Left renal pelvis (tissue), 4 donors: ENCODE results near the gene CHRNA9. TPM values are rescaled to one million over a fixed set of nuclear protein-coding genes. Genes with fewer than 3 reads are reported as not detected.

Experiments
- DNase-seq, 4 donors: peaks; one replicate each; pipeline ENCODE4 v3.0.0-alpha.2; 2013; ENCODE audit warnings: low read depth in 4 of 4, low spot score in 3 of 4
- polyA plus RNA-seq, 4 donors: library from polyadenylated mRNA; unstranded; fragments of 120-200 nt; gene quantifications; one replicate each; pipeline ENCODE4 v1.2.1, GENCODE V29; 2013; ENCODE audit not compliant: insufficient read length in 4 of 4

The CHRNA9 gene
- polyA plus RNA-seq, 4 donors: 0.19 to 1.8 (median 1.3) TPM

DNA sequence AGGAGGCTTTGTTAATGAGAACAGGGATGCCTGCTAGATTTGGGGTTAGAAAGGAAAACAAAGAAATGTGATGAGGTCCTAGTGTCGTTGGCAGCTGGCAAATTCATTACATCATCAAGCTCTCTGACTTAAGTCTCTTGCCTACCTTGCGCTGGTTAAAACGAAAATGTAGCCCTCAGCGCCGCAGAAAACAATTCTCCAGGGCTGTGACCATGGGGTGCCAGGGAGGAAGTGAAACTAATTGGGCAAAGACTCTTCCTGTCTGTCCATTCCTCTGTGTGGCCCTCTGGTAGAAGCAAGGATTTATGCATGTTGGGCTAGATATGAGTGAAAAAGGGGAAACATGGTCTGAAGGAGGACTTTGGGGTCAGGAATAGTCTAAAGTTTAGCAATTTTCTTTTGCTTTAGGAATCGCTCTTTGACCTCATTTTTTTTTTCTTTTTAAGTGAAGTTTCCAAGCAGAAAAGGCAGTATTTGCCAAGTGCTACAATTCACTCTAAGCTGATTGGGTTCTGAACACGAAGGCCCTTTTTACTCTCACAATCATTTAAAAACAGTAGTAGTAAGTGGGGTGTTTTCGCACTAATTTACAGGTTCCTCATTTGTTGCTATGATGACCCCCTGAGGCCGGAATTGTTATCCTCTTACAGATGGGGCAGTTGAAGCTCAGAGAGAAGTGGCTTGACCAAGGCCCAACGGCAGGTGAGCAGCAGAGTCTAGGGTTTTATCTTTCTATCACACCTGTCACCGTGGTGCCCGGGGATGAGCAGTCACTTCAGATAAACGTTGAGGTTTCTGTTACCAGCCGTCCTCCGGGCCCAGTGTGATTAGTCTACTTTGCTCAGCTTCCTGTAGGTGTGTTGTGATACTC, 27.3 kb upstream of the CHRNA9 start:
- no peak for DNase-seq

DNA sequence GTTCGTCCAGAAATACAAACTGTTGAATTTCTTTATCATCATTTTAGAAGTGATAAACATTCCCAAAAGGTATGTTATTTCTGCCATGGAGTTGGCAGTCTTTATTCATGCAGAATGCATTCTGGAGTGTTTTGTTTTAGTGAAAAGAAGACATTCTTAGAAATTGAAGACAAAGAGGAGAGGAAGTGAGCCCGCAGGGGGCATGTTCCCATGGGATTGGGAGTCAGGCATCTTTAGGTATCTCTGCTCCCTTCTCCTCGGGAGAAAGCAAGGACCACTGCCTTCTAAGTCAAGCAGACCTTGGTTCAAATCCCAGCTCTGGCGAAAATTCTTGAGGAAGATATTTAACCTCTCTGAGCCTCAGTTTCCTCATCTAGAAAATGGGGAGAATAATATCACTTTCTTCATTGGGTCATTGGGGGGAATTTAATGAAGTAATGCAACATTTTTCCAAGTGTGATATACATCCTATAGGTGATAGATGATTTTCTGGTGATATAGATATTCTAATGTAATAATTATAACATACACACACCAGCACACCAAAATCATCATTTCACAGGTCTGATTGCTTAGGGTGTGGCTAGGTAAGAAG, 26.5 kb upstream of the CHRNA9 start:
- no peak for DNase-seq

DNA sequence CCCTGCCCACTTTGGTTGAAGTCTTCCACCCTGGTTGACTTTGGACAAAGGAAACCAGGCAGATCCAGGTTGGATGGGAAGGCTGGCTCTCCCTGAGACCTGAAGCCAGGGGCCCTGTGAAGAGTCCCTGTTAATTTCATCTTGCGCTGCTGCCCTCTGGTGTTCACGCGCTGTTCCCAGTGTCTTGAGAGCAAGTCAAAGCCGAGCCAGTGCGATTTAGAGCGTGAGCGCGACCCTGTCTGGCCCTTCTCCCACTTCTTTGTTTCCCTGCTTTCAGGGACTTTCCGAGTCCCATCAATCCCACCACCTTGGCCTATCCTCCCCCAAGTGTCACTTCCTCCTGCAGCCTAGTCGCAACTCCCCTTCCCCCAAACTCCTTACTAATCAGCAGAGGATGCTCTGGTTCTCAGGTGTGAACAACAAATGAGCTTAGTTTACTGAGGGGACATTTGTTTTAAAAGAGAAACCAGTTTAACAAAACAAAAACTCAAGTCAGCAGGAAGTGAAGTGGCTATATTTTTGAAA, 25.8 kb upstream of the CHRNA9 start:
- DNase-seq: peak; percentile 75 to 88 (median 79)

DNA sequence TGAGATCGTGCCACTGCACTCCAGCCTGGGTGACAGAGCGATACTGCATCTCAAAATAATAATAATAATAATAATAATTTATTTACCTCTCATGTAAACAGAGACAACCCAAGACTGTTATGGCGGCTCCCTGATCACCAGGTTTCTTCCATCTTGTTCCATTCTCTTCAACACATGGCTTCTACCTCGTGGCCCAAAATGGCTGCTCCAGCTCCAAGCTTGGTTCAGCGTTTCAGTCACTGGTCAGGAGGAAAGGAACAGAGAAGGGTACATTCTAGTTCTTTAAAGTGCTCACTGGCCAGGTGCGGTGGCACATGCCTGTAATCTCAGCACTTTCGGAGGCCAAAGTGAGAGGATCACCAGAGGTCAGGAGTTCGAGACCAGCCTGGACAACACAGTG, 24.9 kb upstream of the CHRNA9 start:
- no peak for DNase-seq

GRCh38 chr4:40311811-40312346, 23.3 kb upstream of the CHRNA9 start:
- DNase-seq: no peak

DNA sequence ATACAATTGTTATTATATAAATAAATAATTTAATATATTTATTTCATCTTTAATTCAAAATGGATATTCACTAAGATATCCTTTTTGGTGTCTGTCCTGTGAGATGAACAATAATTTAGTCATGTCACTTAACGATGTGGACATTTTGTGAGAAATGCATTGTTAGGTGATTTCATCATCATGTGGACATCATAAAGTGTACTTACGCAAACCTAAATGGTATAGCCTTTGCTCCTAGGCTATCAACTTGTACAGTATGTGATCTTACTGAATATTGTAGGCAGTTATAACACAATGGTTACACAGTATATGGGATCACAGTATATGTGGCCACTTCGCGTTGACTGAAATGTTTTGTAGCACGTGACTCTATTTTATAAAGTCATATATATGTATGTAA, 20.2 kb upstream of the CHRNA9 start:
- no peak for DNase-seq

DNA sequence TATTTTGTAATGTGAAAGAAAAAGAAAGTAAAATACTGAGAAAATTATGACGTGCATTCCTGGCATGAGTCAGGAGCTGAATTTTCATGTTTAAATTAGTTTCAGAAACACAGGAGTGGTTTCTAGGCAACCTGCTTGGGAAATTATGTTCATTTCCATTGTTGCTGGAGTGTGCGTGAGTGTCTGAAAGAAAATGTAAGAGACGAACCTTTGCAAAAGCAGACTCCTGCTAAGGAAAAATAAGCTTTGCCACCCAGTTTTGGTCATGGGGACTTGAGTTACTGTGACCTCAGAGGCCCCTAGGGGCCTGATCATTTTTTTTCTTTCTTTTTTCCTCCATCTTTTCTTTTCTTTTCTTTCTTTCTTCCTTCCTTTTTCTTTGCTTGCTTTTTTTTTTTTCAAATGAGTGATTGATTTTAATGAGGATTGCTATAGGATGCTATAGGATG, 18.8 kb upstream of the CHRNA9 start:
- no peak for DNase-seq

- peak in 2 of 4 donors; percentile 48 to 53 for DNase-seq
Measured at GRCh38 chr4:40316782-40317635, 18.1 kb upstream of the CHRNA9 start.

DNA sequence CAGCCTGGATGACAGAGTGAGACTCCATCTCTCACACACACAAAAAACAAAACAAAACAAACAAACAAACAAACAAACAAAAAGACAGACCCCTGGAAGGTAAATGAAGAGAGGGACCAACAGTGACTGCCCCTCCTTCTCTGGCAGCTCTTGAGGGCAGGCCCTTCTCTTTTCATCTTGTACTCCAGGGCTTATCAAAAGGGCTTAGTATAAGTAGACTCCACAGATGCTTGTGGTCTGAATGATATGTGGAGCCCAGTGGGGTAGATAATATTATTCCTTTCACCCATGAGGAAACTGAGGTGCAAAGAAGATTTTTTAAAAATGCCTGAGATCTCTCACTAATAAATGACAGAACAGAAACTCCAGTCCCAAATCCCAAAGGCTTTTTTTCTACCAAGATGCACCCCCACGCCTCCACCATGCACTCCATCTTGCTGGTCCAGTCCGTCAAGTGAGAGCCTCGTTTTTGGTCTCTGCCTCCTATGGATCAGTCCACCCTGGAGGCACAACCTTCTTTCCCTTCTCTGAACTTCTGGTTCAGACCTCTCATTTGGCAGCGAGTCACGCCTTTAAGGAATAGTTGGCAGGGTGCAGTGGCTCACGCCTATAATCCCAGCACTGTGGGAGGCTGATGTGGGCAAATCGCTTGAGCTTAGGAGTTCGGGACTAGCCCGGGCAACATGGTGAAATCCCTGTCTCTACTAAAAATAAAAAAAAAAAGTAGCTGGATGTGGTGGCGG, 17.0 kb upstream of the CHRNA9 start:
- DNase-seq: no peak

DNA sequence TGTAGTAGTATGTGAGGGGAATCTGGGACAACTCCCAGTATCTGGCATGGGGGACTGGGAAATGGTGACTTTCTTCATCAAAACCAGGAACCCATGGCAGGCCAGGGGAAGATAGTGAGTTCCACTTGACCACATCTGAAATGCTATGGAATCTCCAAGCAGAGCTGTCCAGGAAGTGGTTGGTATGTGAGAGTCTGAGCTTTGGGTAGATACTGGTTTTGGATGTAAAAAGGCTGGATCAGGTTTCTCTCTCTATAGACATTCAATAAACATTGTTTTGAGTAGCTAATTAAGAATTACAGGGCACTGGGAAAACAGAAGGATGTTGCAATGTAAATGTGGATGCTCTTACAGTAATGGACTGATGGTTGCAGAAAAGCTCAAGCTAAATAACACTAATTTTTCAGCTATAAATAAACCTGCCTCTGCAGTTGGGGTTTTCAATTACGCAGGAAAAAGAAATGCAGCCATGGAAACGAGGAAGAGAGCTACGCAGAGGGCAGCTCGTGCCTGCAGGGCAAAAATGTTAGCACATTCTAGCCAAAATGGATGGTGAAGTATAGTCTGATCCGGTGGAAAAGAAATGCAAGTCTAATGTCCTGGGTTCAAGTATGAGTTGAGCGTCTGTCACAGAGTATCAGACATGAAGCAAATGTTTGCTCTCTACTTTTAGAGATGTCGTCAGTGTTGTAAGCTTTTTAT, 13.4 kb upstream of the CHRNA9 start:
- no peak for DNase-seq

- no peak for DNase-seq
Measured at GRCh38 chr4:40322811-40323210, 12.3 kb upstream of the CHRNA9 start.

DNA sequence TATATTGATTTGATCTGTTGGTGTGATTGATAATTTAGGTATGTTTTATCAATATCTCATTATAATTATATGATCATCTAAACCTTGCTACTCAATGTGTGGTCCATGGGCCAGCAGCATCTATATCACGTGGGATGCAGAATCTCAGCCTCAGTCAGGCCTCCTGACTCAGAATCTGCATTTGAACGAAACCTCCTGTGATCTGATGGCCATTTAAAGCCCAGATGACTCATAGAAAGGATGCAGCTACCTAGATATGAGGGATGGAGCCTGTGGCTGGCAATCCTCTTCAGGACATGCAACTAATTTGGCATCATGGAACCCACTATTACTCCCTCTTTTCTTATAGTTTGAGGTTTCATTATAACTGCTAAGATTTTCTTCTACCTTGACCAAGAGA, 11.3 kb upstream of the CHRNA9 start:
- no peak for DNase-seq

DNA sequence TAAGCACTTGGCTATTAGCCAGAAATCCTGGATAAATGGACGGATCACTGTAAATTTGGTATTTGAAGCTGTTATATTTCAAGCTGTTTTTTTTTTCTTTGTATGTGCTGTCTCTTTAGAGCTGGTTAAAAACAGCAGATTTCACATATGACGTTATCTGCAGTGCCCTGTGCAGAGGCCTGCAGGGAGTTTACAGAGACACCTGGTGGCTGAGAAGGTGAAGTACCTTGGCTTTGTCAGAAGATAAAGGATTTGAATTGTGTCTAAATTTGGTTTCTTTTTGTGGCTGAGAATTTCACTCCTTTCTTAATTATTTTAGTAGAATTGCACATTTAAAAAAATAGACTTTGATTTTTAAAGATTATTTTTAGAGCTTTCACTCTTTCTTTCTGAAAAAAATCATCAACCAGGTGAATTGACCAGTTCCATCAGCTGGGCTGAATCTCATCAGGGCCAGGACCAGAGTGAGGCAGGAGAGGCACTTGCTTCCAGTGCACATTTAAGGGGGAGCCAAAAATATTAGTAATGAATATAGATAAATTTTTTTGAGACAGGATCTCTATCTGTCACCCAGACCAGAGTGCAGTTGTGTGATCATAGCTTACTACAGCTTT, 9.6 kb upstream of the CHRNA9 start:
- no peak for DNase-seq

GRCh38 chr4:40327340-40327739, 7.8 kb upstream of the CHRNA9 start:
- DNase-seq: no peak

DNA sequence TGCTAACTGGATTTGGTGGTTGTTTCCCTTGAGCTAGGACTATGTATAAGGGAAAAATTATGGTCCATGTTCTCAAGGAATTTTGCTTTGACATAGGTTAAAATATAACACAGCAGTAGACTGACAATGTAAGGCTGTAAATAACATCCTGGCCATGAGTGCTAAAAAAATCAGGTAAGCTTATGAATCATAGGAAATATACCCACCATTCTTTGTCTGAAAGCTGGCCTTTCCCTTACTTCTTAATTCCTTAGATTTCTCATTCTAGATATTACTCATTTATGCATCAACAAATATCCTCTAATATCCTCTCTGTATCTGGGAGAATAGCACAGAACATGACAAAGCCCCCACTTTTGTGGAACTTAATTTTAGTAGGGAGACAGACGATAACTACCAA, 6.8 kb upstream of the CHRNA9 start:
- DNase-seq: no peak

DNA sequence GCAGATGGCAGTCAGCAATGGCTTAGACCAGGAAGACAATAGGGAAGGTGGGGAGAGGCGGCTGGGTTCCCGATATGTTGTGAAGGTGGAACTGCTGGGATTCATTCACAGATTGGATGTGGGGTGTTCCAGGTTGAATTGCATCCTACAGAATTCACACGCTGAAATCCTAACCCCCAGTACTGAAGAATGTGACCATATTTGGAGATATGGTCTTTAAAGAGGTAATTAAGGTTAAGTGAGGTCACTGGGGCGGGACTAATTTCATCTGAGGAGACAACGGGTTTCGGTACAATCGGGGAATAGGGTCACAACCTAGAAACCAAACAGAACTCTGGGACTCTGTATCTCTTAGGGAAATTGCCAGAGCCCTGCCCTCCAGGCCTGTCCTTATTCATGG, 5.3 kb upstream of the CHRNA9 start:
- no peak for DNase-seq

DNA sequence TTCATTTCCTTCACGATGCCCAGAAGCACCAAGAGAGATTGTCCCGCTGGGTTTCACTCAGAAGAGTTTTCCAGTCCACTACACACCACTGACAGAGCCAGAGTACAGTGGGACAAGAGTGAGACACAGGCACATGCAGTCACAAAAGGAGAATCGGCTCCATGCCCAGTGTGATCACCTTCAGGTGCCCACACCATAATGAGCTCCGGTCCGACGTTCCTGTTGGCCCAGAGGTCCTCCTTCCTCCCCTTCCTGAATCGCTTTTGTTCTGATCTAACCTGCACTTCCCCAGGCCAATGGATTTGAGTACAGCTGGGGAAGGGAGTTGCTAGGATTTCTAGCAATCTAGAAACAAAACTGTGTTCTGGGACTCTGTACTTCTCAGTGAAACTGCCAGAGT, 4.6 kb upstream of the CHRNA9 start:
- no peak for DNase-seq

DNA sequence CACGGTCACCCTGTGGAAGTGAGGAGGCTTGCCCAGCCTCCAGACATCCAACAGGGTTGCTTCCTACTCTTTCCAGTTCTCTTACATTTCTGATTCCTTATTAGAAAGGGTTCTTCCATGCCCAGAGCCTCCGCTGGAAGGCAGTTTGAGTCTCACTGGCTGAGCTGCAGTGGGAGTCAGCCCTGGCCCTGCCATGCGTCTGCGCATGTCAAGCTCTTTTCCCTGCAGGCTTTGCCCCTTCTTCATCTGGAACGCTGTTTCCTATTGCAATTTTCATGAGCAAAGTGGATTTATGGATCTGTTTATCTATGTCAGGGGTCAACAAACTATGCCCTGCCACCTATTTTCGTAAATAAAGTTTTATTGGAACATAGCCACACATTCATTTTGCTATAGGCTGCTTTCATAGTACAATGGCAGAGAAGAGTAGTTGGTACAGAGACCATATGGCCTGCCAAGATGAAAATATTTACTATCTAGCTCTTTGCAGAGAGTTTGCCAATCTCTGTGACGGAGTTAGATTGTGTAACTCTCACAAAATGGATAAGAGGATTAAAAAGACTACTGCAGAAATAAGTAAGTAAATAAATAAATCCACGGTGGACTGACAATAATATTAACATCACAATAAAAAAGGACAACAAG, 3.9 kb upstream of the CHRNA9 start:
- no peak for DNase-seq

DNA sequence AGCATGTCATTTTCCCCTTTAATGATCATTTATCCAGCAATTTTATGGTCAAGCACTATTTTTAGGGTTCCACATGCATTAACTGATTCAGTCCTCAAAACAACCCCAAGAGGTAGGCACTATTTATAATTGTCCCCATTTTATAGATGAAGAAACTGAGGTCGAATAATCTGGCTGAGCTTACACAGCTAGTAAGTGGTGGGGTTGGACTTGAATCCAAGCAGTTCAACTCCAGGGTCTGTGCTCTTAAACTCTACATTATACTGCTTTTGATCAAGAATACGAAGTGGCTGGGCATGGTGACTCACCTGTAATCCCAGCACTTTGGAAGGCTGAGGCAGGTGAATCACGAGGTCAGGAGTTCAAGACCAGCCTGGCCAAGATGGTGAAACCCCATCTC, 3.2 kb upstream of the CHRNA9 start:
- no peak for DNase-seq
